HAP-1 (cell line): ENCODE measurements around the gene PDE8A.

Experiments used
- DNase-seq, 2 experiments: peaks; one replicate each; pipeline ENCODE4 v3.0.0-alpha.2; 2016 to 2020; ENCODE audit warnings: low spot score in 2 of 2
- H3K27me3 ChIP-seq: fragments of 250-450 bp; sonication (Bioruptor Pico); 2 replicates; pipeline ENCODE4 v1.5.1; 2020; ENCODE audit warnings: low read depth, mild to moderate bottlenecking, moderate library complexity
- H3K36me3 ChIP-seq: fragments of 250-450 bp; sonication (Bioruptor Pico); replicated peaks from 2 replicates; pipeline ENCODE4 v1.5.1; 2020; ENCODE audit warnings: mild to moderate bottlenecking
- H3K4me1 ChIP-seq: fragments of 250-450 bp; sonication (Bioruptor Pico); 2 replicates; pipeline ENCODE4 v1.5.1; 2020; ENCODE audit warnings: mild to moderate bottlenecking
- H3K4me3 ChIP-seq: fragments of 250-450 bp; sonication (Bioruptor Pico); 2 replicates; pipeline ENCODE4 v1.5.1; 2020; ENCODE audit warnings: mild to moderate bottlenecking, moderate library complexity
- H3K9me3 ChIP-seq: fragments of 250-450 bp; sonication (Bioruptor Pico); 2 replicates; pipeline ENCODE4 v1.5.1; 2020; ENCODE audit warnings: mild to moderate bottlenecking, moderate library complexity
- in situ Hi-C: fragments of 300-500 bp; cut with MboI; formaldehyde crosslinking; loops from 3 replicates; pipeline ENCODE4 v1.14.3; 2020; ENCODE audit warnings: low sequenced_read_pairs, inconsistent platforms, mixed read lengths

The PDE8A gene

DNA sequence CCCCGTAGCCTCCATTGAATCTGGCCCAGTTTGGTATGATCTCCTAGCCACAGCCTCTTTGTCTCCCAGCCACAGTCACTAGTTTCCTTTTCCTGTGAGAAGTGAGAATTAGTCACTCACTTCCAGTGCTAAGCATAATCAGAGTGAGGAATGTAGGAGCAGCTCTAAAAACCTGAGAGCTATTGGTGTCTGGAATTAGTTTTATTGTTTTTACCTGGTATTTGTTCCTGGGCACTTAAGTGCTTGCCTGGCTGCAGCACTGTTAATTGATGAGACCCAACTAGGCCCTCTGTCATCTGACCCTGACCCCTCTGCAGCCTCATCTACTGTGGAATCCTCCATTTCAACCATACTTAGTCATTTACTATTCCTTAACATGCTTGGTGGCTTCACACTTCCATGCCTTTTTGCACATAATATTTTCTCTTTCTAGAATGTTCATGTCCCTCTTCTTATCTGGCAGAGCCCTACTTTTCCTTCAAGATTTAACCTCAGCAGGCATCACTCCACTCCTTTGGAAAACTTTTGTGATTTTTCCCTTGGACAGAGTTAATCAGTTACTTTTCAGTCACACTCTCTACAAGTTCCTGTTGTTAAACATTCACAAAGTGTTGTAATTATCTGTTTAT is 48.8 kb downstream of the PDE8A start:
- H3K9me3 ChIP-seq: no peaks in the 10 kb centered on the region
- in situ Hi-C loops: no loop called here
- no peak overlapping the region for H3K4me3 ChIP-seq
- H3K27me3 ChIP-seq: no peaks in the 10 kb centered on the region
- no peaks in the 10 kb centered on the region for H3K36me3 ChIP-seq
- H3K4me1 ChIP-seq: peaks cover 52% of the 10 kb centered on the region
- no peak for DNase-seq

DNA sequence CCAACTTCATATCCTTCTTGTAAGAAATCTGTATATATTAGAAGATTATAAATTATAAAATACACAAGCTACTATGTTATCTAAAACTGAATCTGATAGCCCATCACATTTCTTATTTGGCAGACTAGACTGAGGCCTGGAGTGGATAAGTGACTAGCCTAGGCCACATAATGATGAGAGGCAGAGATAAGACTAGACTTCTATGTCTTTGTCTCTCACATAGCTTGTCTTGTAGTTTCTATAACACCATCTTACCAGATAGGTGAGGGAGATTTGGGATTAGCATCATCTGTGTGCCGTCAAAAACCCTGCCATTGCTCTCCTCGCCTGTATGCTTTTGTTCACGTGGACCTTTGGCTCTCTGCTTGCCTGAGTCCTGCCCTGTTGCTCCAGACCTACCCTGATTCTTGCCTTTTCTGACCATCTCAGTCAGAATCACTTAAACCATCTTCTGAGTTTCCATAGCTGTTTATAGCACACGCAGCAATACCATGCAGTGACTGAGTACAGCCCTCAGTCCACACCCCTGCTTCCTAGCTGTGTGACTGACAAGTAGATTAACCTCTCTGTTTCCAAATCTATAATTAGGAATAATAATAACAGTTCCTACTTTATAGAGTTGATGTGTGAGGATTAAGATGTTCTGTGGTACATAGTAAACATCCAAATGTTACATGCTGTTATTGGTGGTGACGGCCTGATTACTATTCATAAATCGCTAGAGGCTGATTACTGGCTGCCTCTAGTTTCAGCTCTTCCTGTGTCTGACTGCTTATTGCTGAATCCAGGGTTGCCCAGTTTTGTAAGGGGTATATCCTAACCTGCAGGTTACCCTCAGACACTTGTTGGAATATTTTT is 49.7 kb downstream of the PDE8A start:
- in situ Hi-C loops: no loop called here
- Histone ChIP-seq H3K4me3 (no peak overlapping the region), H3K4me1 (peaks cover 43% of the 10 kb centered on the region)

DNA sequence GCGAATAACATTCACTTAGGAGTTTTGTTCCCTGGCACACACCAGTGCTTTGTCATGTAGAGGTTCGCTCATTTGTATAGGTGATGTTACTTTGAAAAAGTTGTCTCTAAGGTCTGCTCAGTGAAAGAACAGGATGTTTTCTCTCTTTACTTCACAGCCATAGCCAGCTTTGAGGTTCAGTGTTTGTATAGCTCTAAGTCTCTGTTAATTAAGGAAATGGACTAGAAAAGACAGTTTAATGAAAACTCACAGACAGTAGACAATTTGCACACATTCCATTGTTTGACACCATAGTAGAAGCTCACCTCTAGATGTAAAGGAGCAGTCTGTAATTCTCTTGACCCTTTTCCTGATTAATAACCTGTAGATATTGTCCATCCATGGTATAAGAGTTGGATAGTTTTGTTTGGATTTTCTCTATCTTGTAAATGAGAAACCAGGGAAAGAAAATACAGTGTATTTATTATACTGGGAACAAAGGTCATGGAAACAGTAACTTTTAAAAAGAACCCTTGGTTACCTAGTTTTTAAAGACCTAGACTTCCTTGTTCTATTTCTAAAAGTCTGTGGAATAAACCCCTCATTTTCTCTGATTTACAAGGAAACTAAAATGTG is 50.4 kb downstream of the PDE8A start:
- Histone ChIP-seq H3K9me3 (no peaks in the 10 kb centered on the region), H3K36me3 (no peaks in the 10 kb centered on the region), H3K4me1 (peaks cover 35% of the 10 kb centered on the region), H3K4me3 (no peak overlapping the region), H3K27me3 (no peaks in the 10 kb centered on the region)
- DNase-seq: peak in 1 of 2 experiments; percentile 34
- in situ Hi-C loops: no loop called here

More for the DNA sequence above, 49.7 kb downstream of the PDE8A start:
- no peaks in the 10 kb centered on the region for H3K27me3 ChIP-seq
- no peak for DNase-seq
- H3K9me3 ChIP-seq: no peaks in the 10 kb centered on the region
- H3K36me3 ChIP-seq: no peaks in the 10 kb centered on the region

DNA sequence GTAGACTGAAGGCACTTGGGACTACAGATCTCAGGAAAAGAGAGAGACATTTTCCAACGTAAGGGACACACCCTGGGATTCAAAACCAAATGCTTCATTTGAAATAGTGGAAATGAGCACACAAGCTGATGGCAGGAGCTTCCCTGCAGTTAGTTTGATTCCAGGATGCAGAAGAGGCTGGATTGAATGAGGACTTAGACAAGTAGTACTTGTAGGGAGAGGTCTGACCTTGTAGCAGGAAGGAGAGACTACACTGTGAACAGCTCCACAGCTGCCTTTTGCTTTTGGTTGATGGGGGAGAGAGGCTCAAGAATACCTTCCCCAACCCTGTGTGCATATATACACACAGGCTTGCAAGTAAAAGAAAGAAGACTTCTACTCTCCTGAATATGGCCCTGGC is 51.5 kb downstream of the PDE8A start:
- H3K4me3 ChIP-seq: no peak overlapping the region
- H3K4me1 ChIP-seq: peaks cover 27% of the 10 kb centered on the region
- DNase-seq: no peak
- in situ Hi-C loops: no loop called here
- no peaks in the 10 kb centered on the region for H3K9me3 ChIP-seq
- no peaks in the 10 kb centered on the region for H3K36me3 ChIP-seq
- H3K27me3 ChIP-seq: no peaks in the 10 kb centered on the region

DNA sequence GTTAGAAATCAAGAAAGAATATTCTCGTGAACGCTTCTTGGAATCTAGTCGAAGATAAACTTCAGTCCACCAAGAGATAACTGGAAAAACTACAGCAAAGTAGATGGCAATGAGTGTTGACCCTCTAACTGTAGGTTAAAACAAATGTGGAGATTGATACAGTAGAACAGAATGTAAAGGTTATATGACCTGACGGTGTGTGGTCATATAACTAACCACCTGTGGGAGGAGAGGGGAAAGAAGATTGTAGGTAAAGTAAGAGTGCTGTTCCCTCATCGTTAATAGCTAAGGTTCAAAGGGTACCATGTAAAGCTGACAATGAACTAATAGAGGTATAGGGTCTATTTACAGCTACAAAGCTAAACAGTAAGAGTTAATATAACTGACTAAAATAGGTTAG is 52.6 kb downstream of the PDE8A start:
- no peak for DNase-seq
- no peaks in the 10 kb centered on the region for H3K36me3 ChIP-seq
- H3K4me3 ChIP-seq: no peak overlapping the region
- in situ Hi-C loops: no loop called here
- H3K9me3 ChIP-seq: no peaks in the 10 kb centered on the region
- H3K4me1 ChIP-seq: peaks cover 18% of the 10 kb centered on the region
- H3K27me3 ChIP-seq: no peaks in the 10 kb centered on the region

DNA sequence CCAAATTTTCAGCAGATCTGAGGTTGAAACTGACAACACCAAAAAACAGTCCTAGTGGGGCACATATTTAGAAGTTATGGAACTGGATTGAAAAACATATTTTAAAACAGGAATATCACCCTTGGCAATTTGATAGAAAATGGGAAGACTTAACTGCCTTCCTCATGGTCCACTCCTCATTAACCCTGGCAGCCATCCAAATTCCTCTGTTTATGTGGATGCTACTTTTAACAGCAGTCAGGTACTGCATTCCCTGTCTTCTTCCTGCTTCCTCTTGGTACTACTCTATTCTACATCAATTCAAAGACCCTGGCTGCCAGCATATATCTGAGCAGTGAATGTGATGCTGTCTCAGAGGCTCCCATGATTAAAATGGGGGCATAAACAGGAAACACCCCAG is 54.3 kb downstream of the PDE8A start:
- Histone ChIP-seq H3K9me3 (no peaks in the 10 kb centered on the region), H3K4me1 (peaks cover 18% of the 10 kb centered on the region), H3K27me3 (no peaks in the 10 kb centered on the region), H3K36me3 (no peaks in the 10 kb centered on the region), H3K4me3 (no peak overlapping the region)
- in situ Hi-C loops: no loop called here
- no peak for DNase-seq

DNA sequence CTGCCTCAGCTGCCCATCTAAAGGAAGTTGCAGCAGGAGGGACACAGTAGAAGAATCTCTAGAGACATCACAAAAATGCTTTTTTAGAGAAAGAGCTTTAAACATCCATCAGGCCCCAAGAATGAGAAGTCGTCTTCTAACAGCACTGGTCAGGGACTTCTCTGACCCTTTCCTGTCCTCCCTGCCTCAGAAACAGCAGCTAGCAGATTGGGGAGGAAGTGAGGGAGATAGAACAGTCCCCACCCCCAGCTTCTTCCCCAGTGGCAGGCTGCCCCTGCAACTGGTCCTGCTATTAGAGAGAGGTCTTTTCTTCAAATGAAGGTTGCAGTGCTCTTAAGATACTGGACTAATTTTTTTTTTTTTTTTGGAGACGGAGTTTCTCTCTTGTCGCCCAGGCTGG is 55.1 kb downstream of the PDE8A start:
- DNase-seq: no peak
- no peaks in the 10 kb centered on the region for H3K36me3 ChIP-seq
- H3K9me3 ChIP-seq: no peaks in the 10 kb centered on the region
- H3K4me3 ChIP-seq: no peak overlapping the region
- H3K4me1 ChIP-seq: peaks cover 14% of the 10 kb centered on the region
- no peaks in the 10 kb centered on the region for H3K27me3 ChIP-seq
- in situ Hi-C loops: no loop called here

DNA sequence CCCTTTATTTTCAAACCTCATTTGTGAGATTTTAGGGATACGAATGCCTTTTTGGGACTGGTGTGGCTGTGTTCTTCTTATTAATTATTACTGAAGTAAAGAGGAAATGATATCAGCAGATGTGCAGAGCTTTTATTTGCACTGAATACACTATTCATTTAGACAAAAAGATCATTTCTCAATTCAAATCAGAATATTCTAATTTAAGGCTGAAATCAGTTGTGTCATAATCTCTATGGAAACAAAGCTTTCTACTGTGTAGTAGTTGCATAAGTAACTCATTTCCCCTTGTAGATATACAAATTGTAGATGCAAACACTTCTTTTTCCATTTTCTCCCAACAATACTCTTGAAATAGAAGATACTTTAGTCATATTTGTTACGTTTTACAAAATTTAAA is 56.0 kb downstream of the PDE8A start:
- in situ Hi-C loops: no loop called here
- H3K4me1 ChIP-seq: peaks cover 8% of the 10 kb centered on the region
- no peak for DNase-seq
- no peak overlapping the region for H3K4me3 ChIP-seq
- H3K36me3 ChIP-seq: no peaks in the 10 kb centered on the region
- no peaks in the 10 kb centered on the region for H3K27me3 ChIP-seq
- no peaks in the 10 kb centered on the region for H3K9me3 ChIP-seq

DNA sequence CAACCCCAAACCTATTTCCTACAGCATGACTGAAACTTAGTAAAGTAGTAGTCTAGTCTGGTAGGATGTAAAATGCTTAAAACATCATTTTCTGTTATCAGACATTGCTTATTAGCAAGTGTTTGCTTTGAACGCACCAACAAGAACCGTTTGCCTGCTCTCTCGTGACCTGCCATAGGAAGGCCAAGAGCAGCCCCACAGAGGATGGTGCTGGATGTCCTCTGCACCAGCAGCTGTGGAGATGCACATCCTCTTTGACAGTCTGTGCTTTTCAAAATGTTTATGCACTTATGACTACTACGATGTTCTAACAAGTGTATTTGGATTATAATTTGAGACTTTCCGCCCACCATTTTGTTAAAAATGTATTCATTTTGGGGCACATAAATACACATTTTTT is 59.6 kb downstream of the PDE8A start:
- Histone ChIP-seq H3K4me1 (peaks cover 9% of the 10 kb centered on the region), H3K36me3 (no peaks in the 10 kb centered on the region), H3K4me3 (no peak overlapping the region), H3K9me3 (no peaks in the 10 kb centered on the region), H3K27me3 (no peaks in the 10 kb centered on the region)
- no peak for DNase-seq
- in situ Hi-C loops: loop anchor here (5.0 to 10.0 kb wide), 2 partner anchors 89 to 446 kb away; no protein-coding TSS in a partner anchor

DNA sequence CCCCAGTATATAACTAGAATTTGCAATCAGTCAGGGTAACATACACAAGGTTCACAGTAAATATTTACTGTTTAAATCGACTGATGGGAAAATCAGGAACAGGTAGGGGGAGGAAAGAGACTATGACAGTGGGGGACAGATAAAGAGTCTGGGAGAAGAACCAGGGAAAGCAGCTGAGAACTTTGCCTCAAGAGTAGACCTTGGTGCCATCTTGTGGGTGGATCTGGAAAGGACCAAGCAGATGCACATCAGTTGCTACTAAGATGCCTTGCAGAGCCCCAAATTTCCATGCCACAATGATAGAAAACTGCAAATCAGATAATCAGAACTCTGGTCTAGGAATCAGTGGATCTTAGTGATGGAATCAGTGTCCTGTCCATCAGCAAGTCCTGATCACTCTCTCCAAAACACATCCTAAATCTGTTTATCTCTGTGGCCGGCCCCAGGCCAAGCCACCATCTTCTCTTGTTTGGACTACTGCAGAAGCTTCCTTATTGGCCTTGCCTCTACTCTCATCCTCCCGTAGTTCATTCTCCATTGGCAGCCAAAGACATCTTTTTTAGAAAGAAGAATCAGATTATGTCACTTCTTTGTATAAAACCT is 62.7 kb downstream of the PDE8A start:
- H3K4me1 ChIP-seq: peaks cover 13% of the 10 kb centered on the region
- no peaks in the 10 kb centered on the region for H3K27me3 ChIP-seq
- H3K36me3 ChIP-seq: no peaks in the 10 kb centered on the region
- in situ Hi-C loops: loop anchor here (5.0 to 10.0 kb wide), 2 partner anchors 92 to 450 kb away; no protein-coding TSS in a partner anchor
- H3K4me3 ChIP-seq: no peak overlapping the region
- no peaks in the 10 kb centered on the region for H3K9me3 ChIP-seq
- DNase-seq: peak; percentile 61 to 72

DNA sequence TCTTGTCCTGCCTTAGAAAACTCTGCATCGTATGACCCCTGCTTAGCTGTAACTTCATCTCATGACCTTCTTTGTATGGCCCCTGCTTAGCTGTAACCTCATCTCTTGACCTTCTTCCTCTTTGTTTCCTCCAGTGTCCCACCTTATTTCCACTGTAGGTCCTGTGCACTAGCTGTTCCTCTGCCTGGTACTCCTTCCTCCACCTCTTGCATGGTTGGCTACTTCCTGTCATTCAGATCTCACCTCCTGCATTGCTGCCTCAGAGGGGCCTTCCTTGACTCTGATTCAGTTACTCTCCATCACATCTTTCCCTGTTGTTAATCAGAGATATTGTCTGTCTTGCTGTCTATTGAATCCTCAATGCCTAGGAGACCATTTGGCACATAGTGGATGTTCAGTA is 63.2 kb downstream of the PDE8A start:
- in situ Hi-C loops: loop anchor here (5.0 to 10.0 kb wide), 2 partner anchors 93 to 450 kb away; no protein-coding TSS in a partner anchor
- H3K4me1 ChIP-seq: peaks cover 13% of the 10 kb centered on the region
- H3K27me3 ChIP-seq: no peaks in the 10 kb centered on the region
- no peak overlapping the region for H3K4me3 ChIP-seq
- H3K36me3 ChIP-seq: no peaks in the 10 kb centered on the region
- H3K9me3 ChIP-seq: no peaks in the 10 kb centered on the region
- DNase-seq: no peak

DNA sequence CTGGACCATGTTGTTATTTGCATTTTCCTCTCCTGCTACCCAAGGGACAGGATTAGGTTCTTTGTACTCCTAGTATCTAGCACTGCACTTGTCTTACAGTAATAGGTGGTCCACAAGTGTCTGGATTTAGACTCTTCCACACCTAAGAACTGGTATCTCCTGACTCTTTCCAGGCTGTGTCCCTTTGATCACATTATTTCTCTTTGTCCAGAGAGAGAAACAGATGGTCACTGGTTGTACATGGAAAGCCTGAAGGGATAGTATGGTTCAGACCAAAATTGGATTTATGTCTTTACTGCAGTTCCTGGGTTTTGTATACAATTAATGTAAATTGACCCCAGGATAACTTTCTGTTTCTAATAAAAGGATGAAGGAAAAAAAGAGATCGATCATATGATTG is 64.0 kb downstream of the PDE8A start:
- in situ Hi-C loops: loop anchor here (10.0 kb wide), 1 partner anchor 451 kb away; no protein-coding TSS in a partner anchor
- Histone ChIP-seq H3K4me3 (no peak overlapping the region), H3K4me1 (peaks cover 13% of the 10 kb centered on the region), H3K36me3 (no peaks in the 10 kb centered on the region), H3K27me3 (no peaks in the 10 kb centered on the region), H3K9me3 (no peaks in the 10 kb centered on the region)
- DNase-seq: no peak

DNA sequence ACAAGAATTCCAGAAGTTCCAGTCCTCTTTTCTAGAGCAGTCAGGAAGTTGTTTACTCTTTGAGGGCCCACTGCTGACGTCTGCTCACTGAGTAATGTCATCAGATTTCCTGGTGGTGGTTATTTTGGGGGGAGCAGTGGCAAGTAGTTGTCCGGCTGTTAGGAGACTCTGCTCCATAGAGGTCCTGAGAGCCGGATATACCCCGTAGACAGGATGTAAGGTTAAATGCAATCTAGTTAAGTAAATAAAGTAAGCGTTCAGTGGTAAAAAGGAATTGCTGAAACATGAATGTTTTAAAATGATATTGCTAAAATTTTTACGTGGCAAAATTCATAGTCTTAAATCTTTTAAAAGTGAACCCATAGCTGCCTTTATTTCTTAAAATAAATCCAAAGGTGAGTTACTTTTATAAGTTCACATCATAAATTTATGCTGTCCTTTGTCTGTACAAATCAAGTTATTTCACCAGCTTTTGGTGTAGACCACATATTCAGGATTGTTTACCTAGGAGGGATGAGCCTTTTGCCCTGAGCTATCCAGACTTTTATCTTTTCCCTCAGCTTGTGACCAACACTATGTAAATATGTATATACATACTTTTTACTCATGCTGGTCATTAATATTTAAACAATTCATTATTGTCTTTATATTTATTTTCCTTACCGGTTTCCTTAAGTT is 65.8 kb downstream of the PDE8A start:
- no peak overlapping the region for H3K4me3 ChIP-seq
- H3K9me3 ChIP-seq: peaks cover 1% of the 10 kb centered on the region; the same call in 1 of the 2 replicates
- no peak for DNase-seq
- in situ Hi-C loops: loop anchor here (10.0 kb wide), 1 partner anchor 453 kb away; no protein-coding TSS in a partner anchor
- no peaks in the 10 kb centered on the region for H3K36me3 ChIP-seq
- no peaks in the 10 kb centered on the region for H3K27me3 ChIP-seq
- H3K4me1 ChIP-seq: peaks cover 12% of the 10 kb centered on the region
